ENCODE measurements around the gene MRPS16. TPM values are rescaled to one million over a fixed set of nuclear protein-coding genes. Genes with fewer than 3 reads are reported as not detected.

MRPS16 gene
- total and polyA plus RNA-seq, 9 of the 15 experiments (the other 6 are each of a cell fraction or from before 2014, with no cell fraction given): 65.0 to 239 (median 146) TPM

DNA sequence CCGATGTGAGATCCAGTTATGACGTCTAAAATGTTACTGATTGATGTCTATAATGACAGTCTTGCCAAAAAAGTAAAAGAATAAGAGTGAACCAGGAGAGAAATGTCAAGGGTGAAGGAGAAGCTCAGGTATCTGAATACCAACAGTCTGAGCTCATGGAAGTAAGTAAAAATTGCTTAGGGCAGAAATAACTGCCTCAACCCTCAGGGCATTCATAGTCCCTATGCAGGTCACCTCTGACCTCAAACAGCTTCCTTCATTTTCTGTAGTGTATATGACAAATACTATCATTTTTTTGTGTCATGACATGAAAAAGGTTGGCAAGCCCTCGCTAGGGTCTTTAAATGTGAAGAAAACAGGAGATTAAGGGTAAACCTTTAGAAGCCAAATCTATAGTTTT, 41.0 kb upstream of the MRPS16 start (continued):
- TF ChIP-seq MGA (IDR thresholded peaks at IDR 0.05) (no peak), ZBTB1 (CRISPR knock-in tag; IDR thresholded peaks at IDR 0.05; ENCODE audit: borderline replicate concordance, low read depth) (no peak), ZNF584 (CRISPR knock-in tag; IDR thresholded peaks at IDR 0.05; ENCODE audit: low read depth) (no peak), ZNF449 (CRISPR knock-in tag; IDR thresholded peaks at IDR 0.05) (no peak), FOXK2 (conservative IDR thresholded peaks at IDR 0.05 in 1 of 2, IDR thresholded peaks at IDR 0.05 in 1 of 2; ENCODE audit: low read depth in 2 of 2) (no peak), CBX5 (IDR thresholded peaks at IDR 0.05; ENCODE audit: borderline replicate concordance, low read depth) (no peak), NKRF (IDR thresholded peaks at IDR 0.05; ENCODE audit: borderline replicate concordance) (no peak), RFX5 (IDR thresholded peaks at IDR 0.05; ENCODE audit: low read depth, low read length) (no peak), FOS (IDR thresholded peaks at IDR 0.05; ENCODE audit: extremely low read depth, insufficient read length) (no peak)
- TF ChIP-seq, protein P1, sequence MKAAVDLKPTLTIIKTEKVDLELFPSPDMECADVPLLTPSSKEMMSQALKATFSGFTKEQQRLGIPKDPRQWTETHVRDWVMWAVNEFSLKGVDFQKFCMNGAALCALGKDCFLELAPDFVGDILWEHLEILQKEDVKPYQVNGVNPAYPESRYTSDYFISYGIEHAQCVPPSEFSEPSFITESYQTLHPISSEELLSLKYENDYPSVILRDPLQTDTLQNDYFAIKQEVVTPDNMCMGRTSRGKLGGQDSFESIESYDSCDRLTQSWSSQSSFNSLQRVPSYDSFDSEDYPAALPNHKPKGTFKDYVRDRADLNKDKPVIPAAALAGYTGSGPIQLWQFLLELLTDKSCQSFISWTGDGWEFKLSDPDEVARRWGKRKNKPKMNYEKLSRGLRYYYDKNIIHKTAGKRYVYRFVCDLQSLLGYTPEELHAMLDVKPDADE (conservative IDR thresholded peaks at IDR 0.05; ENCODE audit: control insufficient read depth, low read depth, low read length): no peak
